Thyroid gland (tissue), 4 donors: ENCODE data around the gene HLA-A. TPM values are rescaled to one million over a fixed set of nuclear protein-coding genes. Genes with fewer than 3 reads are reported as not detected.
"Not testable (repeated sequence)": the region's sequence is repeated elsewhere in the genome, so short reads cannot be mapped to it uniquely, and the experiment has no call there.

Experiments used
- DNase-seq, 2 donors: peaks; one replicate each; pipeline ENCODE4 v3.0.0-alpha.2; 2019
- H3K27ac ChIP-seq, 3 donors: fragments of 200-600 bp; sonication (generic); 1 replicate in 2 of 3; 2 replicates in 1 of 3; pipeline ENCODE4 v1.5.1; 2016 to 2019; ENCODE audit warnings: mild to moderate bottlenecking in 1 of 3, moderate library complexity in 1 of 3
- H3K27me3 ChIP-seq: fragments of 200-600 bp; sonication (generic); one replicate; pipeline ENCODE4 v1.5.1; 2019
- H3K36me3 ChIP-seq, 2 donors: fragments of 200-600 bp; sonication (generic); one replicate each; pipeline ENCODE4 v1.5.1; 2016 to 2019
- H3K4me1 ChIP-seq, 2 donors: fragments of 200-600 bp; sonication (generic); one replicate each; pipeline ENCODE4 v1.5.1; 2017 to 2019
- H3K4me3 ChIP-seq, 3 donors: fragments of 200-600 bp; sonication (generic); replicated peaks in 1 of 3; 1 replicate in 2 of 3; 2 replicates in 1 of 3; pipeline ENCODE4 v1.5.1; 2016; ENCODE audit warnings: mild to moderate bottlenecking in 1 of 3
- H3K9me3 ChIP-seq: fragments of 200-600 bp; sonication (generic); one replicate; pipeline ENCODE4 v1.5.1; 2017
- CTCF ChIP-seq, 6 experiments: fragments of 200-600 bp in 3 of 6; fragments of 450-650 bp in 3 of 6; sonication (generic) in 3 of 6; IDR thresholded peaks; one replicate each; pipeline ENCODE4 v1.5.1; 2016 to 2019; ENCODE audit warnings: antibody characterized with exemption in 6 of 6, mild to moderate bottlenecking in 2 of 6, inconsistent platforms in 1 of 6, moderate library complexity in 1 of 6
- POLR2A ChIP-seq, 2 donors: fragments of 450-650 bp; IDR thresholded peaks; one replicate each; pipeline ENCODE4 v1.6.1; 2017; ENCODE audit warnings: antibody characterized with exemption in 2 of 2, mild to moderate bottlenecking in 2 of 2, moderate library complexity in 1 of 2
- WGBS, 2 donors: methylation state at CpG; one replicate each; pipeline ENCODE4 v1.1.5; 2017; 5-methylcytosine and 5-hydroxymethylcytosine counted together
- intact Hi-C: fragments of 100-400 bp; cut with DNase I; formaldehyde crosslinking; loops from one replicate; pipeline ENCODE4 v1.15.1; 2023
- total RNA-seq, 4 donors: library from RNA; depleted of rRNA; stranded (reverse); fragments of >200 nt; gene quantifications; one replicate each; pipeline ENCODE4 v1.2.3, GENCODE V29; 2016

Gene HLA-A
- total RNA-seq, 4 donors from 2014 or later = 398 to 842 (median 578) TPM

GRCh38 chr6:29927841-29928388 is 14.4 kb upstream of the HLA-A start:
- WGBS, 2 donors = 50% methylated on average over 2 of the region's 6 CpGs; no CpG with 5 or more reads in 1 of the 2 donors
- H3K4me3 ChIP-seq = no peak overlapping the region
- H3K36me3 ChIP-seq = no peaks in the 10 kb centered on the region
- TF ChIP-seq CTCF (IDR thresholded peaks at IDR 0.05) = no peak
- no peak for TF ChIP-seq POLR2A (IDR thresholded peaks at IDR 0.05)
- intact Hi-C loops = no loop called here
- H3K27ac ChIP-seq = no peak overlapping the region
- no peak for DNase-seq
- H3K27me3 ChIP-seq = no peaks in the 10 kb centered on the region
- no peaks in the 10 kb centered on the region for H3K9me3 ChIP-seq
- H3K4me1 ChIP-seq = peaks cover 0 to 4% of the 10 kb centered on the region in 2 donors

DNA sequence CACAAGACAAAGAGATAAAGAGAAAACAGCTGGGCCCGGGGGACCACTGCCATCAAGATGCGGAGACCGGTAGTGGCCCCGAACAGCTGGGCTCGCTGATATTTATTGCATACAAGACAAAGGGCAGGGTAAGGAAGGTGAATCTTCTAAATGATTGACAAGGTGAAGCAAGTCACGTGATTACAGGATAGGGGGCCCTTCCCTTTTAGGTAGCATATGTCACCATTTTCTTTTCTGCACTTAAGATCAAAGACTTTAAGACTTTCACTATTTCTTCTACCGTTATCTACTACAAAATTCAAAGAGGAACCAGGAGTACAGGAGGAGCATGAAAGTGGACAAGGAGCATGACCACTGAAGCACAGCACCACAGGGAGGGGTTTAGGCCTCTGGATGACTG is 12.3 kb upstream of the HLA-A start:
- H3K4me3 ChIP-seq, H3K36me3 ChIP-seq, intact Hi-C loops, H3K27ac ChIP-seq, H3K4me1 ChIP-seq, H3K9me3 ChIP-seq, DNase-seq, H3K27me3 ChIP-seq: not testable (repeated sequence)
- 81 to 88% methylated on average over 7 of the region's 7 CpGs for WGBS, 2 donors

GRCh38 chr6:29933955-29934354 is 8.4 kb upstream of the HLA-A start:
- 92 to 94% methylated on average over 9 to 13 of the region's 14 CpGs for WGBS, 2 donors
- Histone ChIP-seq H3K9me3 (no peaks in the 10 kb centered on the region), H3K4me3 (no peak overlapping the region), H3K27ac (no peak overlapping the region), H3K36me3 (no peaks in the 10 kb centered on the region), H3K4me1 (no peaks in the 10 kb centered on the region), H3K27me3 (no peaks in the 10 kb centered on the region)
- TF ChIP-seq POLR2A (IDR thresholded peaks at IDR 0.05) = no peak
- no peak for TF ChIP-seq CTCF (IDR thresholded peaks at IDR 0.05)
- intact Hi-C loops = no loop called here
- DNase-seq = no peak

GRCh38 chr6:29935273-29935955 is 6.9 kb upstream of the HLA-A start:
- Histone ChIP-seq H3K4me1 (no peaks in the 10 kb centered on the region), H3K4me3 (no peak overlapping the region)
- WGBS, 2 donors = 67 to 100% methylated on average over 1 of the region's 1 CpG

DNA sequence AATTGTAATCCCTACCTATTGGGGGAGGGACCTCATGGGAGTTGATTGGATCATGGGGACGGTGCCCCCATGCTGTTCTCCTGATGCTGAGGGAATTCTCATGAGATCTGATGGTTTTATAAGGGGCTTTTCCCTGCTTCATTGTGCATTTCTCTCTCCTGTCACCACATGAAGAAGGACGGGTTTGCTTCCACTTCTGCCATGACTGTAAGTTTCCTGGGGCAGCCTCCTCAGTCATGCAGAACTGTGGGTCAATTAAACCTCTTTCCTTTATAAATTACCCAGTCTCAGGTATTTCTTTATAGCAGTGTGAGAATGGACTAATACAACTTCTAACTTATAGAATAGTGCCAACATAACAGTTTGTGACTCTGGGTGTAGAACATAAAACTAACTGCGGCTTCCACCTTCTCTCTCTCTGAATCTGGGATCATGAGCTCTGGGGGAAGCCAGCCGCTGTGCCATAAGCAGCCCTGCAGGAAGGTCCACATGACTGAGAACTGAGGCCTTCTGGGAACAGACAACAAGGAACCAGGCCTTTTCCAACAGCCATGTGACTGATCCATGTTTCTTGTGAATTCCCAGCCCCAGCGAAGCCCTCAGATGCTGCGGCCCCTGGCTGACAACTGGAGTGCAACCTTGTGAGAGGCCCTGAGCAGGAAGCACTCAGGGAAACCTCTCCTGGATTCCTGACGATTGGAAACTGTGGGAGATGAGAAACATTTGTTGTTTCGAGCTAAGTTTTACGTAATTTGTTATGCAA is 3.4 kb upstream of the HLA-A start:
- intact Hi-C loops = no loop called here
- no peak overlapping the region for H3K4me3 ChIP-seq
- H3K36me3 ChIP-seq = no peaks in the 10 kb centered on the region
- WGBS, 2 donors = 61 to 79% methylated on average over 9 of the region's 9 CpGs
- H3K27me3 ChIP-seq = no peaks in the 10 kb centered on the region
- no peak for TF ChIP-seq POLR2A (IDR thresholded peaks at IDR 0.05)
- no peak for TF ChIP-seq CTCF (IDR thresholded peaks at IDR 0.05)
- H3K4me1 ChIP-seq = peaks cover 0 to 5% of the 10 kb centered on the region in 2 donors
- DNase-seq = no peak
- no peaks in the 10 kb centered on the region for H3K9me3 ChIP-seq
- no peak overlapping the region for H3K27ac ChIP-seq

More at GRCh38 chr6:29935273-29935955, 6.9 kb upstream of the HLA-A start:
- Histone ChIP-seq H3K9me3 (no peaks in the 10 kb centered on the region), H3K27me3 (no peaks in the 10 kb centered on the region), H3K27ac (no peak overlapping the region), H3K36me3 (no peaks in the 10 kb centered on the region)
- DNase-seq = no peak
- intact Hi-C loops = no loop called here
- no peak for TF ChIP-seq CTCF (IDR thresholded peaks at IDR 0.05)
- no peak for TF ChIP-seq POLR2A (IDR thresholded peaks at IDR 0.05)
